Measurements from ENCODE around the gene CEP112. TPM values are rescaled to one million over a fixed set of nuclear protein-coding genes. Genes with fewer than 3 reads are reported as not detected.

Gene CEP112
- total and polyA plus RNA-seq, 4 donors, result 1.1 to 4.9 (median 1.4) TPM

GRCh38 chr17:65627108-65627507, 564.8 kb downstream of the CEP112 start:
- Histone ChIP-seq H3K9ac (ENCODE audit: low read depth in 1 of 2, low read length in 2 of 2) (no peak overlapping the region), H3K9me3 (ENCODE audit: control insufficient read depth in 4 of 4, low read length in 3 of 4) (no peaks in the 10 kb centered on the region), H3K4me1 (ENCODE audit: control insufficient read depth in 4 of 4, insufficient read depth in 4 of 4, low read length in 3 of 4) (no peaks in the 10 kb centered on the region), H3K4me3 (ENCODE audit: low read depth in 1 of 3, low read length in 3 of 3) (no peak overlapping the region), H3K27me3 (ENCODE audit: control insufficient read depth in 4 of 4, insufficient read depth in 4 of 4, low read length in 3 of 4) (no peaks in the 10 kb centered on the region), H3K36me3 (ENCODE audit: control insufficient read depth in 4 of 4, insufficient read depth in 3 of 4, low read depth in 1 of 4, low read length in 3 of 4) (no peaks in the 10 kb centered on the region), H3K27ac (ENCODE audit: low read depth in 1 of 2, low read length in 2 of 2) (no peak overlapping the region)
- no peak for TF ChIP-seq RAD21 (IDR thresholded peaks at IDR 0.05)
- no peak for DNase-seq (ENCODE audit: low spot score)
- 90% methylated on average over 5 of the region's 5 CpGs for WGBS

- DNase-seq (ENCODE audit: low spot score), result no peak
- H3K4me1 ChIP-seq (ENCODE audit: control insufficient read depth in 4 of 4, insufficient read depth in 4 of 4, low read length in 3 of 4), result no peaks in the 10 kb centered on the region
Measured at GRCh38 chr17:65626451-65626850, 565.5 kb downstream of the CEP112 start.

More at GRCh38 chr17:65626451-65626850, 565.5 kb downstream of the CEP112 start:
- Histone ChIP-seq H3K9ac (ENCODE audit: low read depth in 1 of 2, low read length in 2 of 2) (no peak overlapping the region), H3K4me3 (ENCODE audit: low read depth in 1 of 3, low read length in 3 of 3) (no peak overlapping the region), H3K27ac (ENCODE audit: low read depth in 1 of 2, low read length in 2 of 2) (no peak overlapping the region), H3K9me3 (ENCODE audit: control insufficient read depth in 4 of 4, low read length in 3 of 4) (no peaks in the 10 kb centered on the region), H3K27me3 (ENCODE audit: control insufficient read depth in 4 of 4, insufficient read depth in 4 of 4, low read length in 3 of 4) (no peaks in the 10 kb centered on the region), H3K36me3 (ENCODE audit: control insufficient read depth in 4 of 4, insufficient read depth in 3 of 4, low read depth in 1 of 4, low read length in 3 of 4) (no peaks in the 10 kb centered on the region)
- TF ChIP-seq RAD21 (IDR thresholded peaks at IDR 0.05) (no peak), EGR1 (IDR thresholded peaks at IDR 0.05; ENCODE audit: low read depth in 2 of 2) (no peak), REST (IDR thresholded peaks at IDR 0.05) (no peak), GABPA (IDR thresholded peaks at IDR 0.05 in 1 of 2, conservative IDR thresholded peaks at IDR 0.05 in 1 of 2) (no peak), MAX (IDR thresholded peaks at IDR 0.05) (no peak), HNF4A (conservative IDR thresholded peaks at IDR 0.05) (no peak), ATF3 (IDR thresholded peaks at IDR 0.05) (no peak), FOXA1 (IDR thresholded peaks at IDR 0.05) (no peak), ZBTB33 (IDR thresholded peaks at IDR 0.05) (no peak), NR2F2 (IDR thresholded peaks at IDR 0.05) (no peak)

Data from liver (tissue), 9 donors.